ENCODE data around the gene SCUBE1.

DNA sequence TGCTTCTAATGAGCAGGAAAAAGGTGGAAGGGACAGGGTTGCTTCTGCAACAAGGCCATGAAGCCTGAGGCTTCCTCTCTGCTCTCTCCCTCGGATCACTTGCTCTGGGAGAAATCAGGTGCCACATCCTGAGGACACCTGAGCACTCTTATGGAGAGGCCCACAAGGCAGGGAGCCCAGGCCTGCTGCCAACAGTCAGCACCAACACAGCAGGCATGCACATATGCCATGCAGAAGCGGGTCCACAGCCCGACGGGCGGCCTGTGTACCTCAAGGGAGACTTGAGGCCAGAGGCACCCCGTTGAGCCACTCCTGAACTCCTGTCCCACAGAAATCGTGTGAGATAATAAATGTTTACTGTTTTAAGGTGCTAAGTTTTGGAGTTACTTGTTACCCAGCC, 165.7 kb downstream of the SCUBE1 start:
- no peak for TF ChIP-seq GATA2 (IDR thresholded peaks at IDR 0.05; ENCODE audit: low read depth, low read length)
- no peak for TF ChIP-seq GATA3 (IDR thresholded peaks at IDR 0.05; ENCODE audit: low read depth, low read length)
